Neuronal stem cell (in vitro differentiated cells): ENCODE results near the gene LYPLAL1.

ENCODE experiments used
- DNase-seq: peaks from one replicate; pipeline ENCODE4 v3.0.0-alpha.2; 2013; ENCODE audit warnings: low spot score
- H2AFZ ChIP-seq: one replicate; pipeline ENCODE4 v1.6.1; 2013; ENCODE audit warnings: mild to moderate bottlenecking, low read length, inconsistent platforms
- H2AK5ac ChIP-seq: 2 replicates; pipeline ENCODE4 v1.6.1; 2013; ENCODE audit warnings: low read depth, mild to moderate bottlenecking, inconsistent platforms, low read length, moderate library complexity, mixed read lengths
- H2BK120ac ChIP-seq: 2 replicates; pipeline ENCODE4 v1.6.1; 2013; ENCODE audit warnings: low read depth, mild to moderate bottlenecking, inconsistent platforms, low read length, moderate library complexity, mixed read lengths
- H2BK12ac ChIP-seq: one replicate; pipeline ENCODE4 v1.6.1; 2013; ENCODE audit warnings: low read length, inconsistent platforms
- H2BK15ac ChIP-seq: 2 replicates; pipeline ENCODE4 v1.6.1; 2013; ENCODE audit warnings: mild to moderate bottlenecking, low read length, inconsistent platforms, mixed read lengths
- H2BK5ac ChIP-seq: one replicate; pipeline ENCODE4 v1.6.1; 2013; ENCODE audit warnings: inconsistent platforms, mild to moderate bottlenecking, low read length, moderate library complexity
- H3K14ac ChIP-seq: one replicate; pipeline ENCODE4 v1.6.1; 2013; ENCODE audit warnings: low read length, inconsistent platforms
- H3K18ac ChIP-seq: 2 replicates; pipeline ENCODE4 v1.6.1; 2013; ENCODE audit warnings: low read length, inconsistent platforms
- H3K23ac ChIP-seq: 2 replicates; pipeline ENCODE4 v1.6.1; 2013; ENCODE audit warnings: low read depth, mild to moderate bottlenecking, mixed read lengths, low read length, inconsistent platforms; ENCODE audit not compliant: poor library complexity
- H3K27ac ChIP-seq: replicated peaks from 3 replicates; pipeline ENCODE4 v1.5.1; 2013; ENCODE audit warnings: low read length, inconsistent platforms
- H3K27me3 ChIP-seq, 3 experiments: 2 replicates each; pipeline ENCODE4 v1.6.1; 2013; ENCODE audit warnings: low read length in 3 of 3, mild to moderate bottlenecking in 2 of 3, inconsistent platforms in 1 of 3, low read depth in 1 of 3, mixed read lengths in 1 of 3, moderate library complexity in 1 of 3; ENCODE audit not compliant: control insufficient read depth in 3 of 3, insufficient read depth in 3 of 3
- H3K36me3 ChIP-seq, 2 donors: replicated peaks in 1 of 2; 2 replicates each; pipeline ENCODE4 v1.6.1; 2013; ENCODE audit warnings: low read length in 2 of 2; ENCODE audit not compliant: control insufficient read depth in 2 of 2, insufficient read depth in 2 of 2
- H3K4ac ChIP-seq: 2 replicates; pipeline ENCODE4 v1.6.1; 2013; ENCODE audit warnings: inconsistent platforms, mild to moderate bottlenecking, low read length, moderate library complexity
- H3K4me1 ChIP-seq, 2 donors: 1 replicate in 1 of 2; 2 replicates in 1 of 2; pipeline ENCODE4 v1.6.1; 2013; ENCODE audit warnings: low read length in 2 of 2, low read depth in 1 of 2; ENCODE audit not compliant: control insufficient read depth in 2 of 2, insufficient read depth in 1 of 2
- H3K4me2 ChIP-seq: one replicate; pipeline ENCODE4 v1.6.1; 2013; ENCODE audit warnings: mild to moderate bottlenecking, low read length, inconsistent platforms; ENCODE audit not compliant: insufficient read depth, poor library complexity, severe bottlenecking
- H3K4me3 ChIP-seq, 2 donors: 2 replicates each; pipeline ENCODE4 v1.5.1; 2013; ENCODE audit warnings: low read length in 2 of 2, mild to moderate bottlenecking in 2 of 2, inconsistent platforms in 1 of 2, moderate library complexity in 1 of 2
- H3K79me1 ChIP-seq: one replicate; pipeline ENCODE4 v1.6.1; 2013; ENCODE audit warnings: low read depth, mild to moderate bottlenecking, inconsistent platforms, low read length, moderate library complexity
- H3K9ac ChIP-seq: one replicate; pipeline ENCODE4 v1.6.1; 2013; ENCODE audit warnings: mild to moderate bottlenecking, low read depth, low read length, inconsistent platforms; ENCODE audit not compliant: poor library complexity
- H3K9me3 ChIP-seq, 2 donors: replicated peaks in 1 of 2; 2 replicates each; pipeline versions ENCODE3 to v1.6.1; 2013; ENCODE audit warnings: low read length in 2 of 2, mild to moderate bottlenecking in 2 of 2, inconsistent platforms in 1 of 2, low read depth in 1 of 2, mixed read lengths in 1 of 2, moderate library complexity in 1 of 2; ENCODE audit not compliant: control insufficient read depth in 2 of 2, insufficient read depth in 1 of 2
- H4K8ac ChIP-seq: one replicate; pipeline ENCODE4 v1.6.1; 2013; ENCODE audit warnings: low read depth, mild to moderate bottlenecking, inconsistent platforms, low read length, moderate library complexity
- H4K91ac ChIP-seq: one replicate; pipeline ENCODE4 v1.6.1; 2013; ENCODE audit warnings: low read length, low read depth, mild to moderate bottlenecking, inconsistent platforms; ENCODE audit not compliant: poor library complexity
- WGBS, 2 donors: extraction: QIAGEN DNeasy Blood & Tissue Kit; methylation state at CpG; one replicate each; pipeline ENCODE4 v1.1.7; 2013; ENCODE audit warnings: missing lambda C conversion rate in 2 of 2, mixed read lengths in 1 of 2; ENCODE audit not compliant: insufficient read length in 2 of 2, insufficient replicate concordance in 1 of 2; ENCODE audit errors: extremely low coverage in 2 of 2; 5-methylcytosine and 5-hydroxymethylcytosine counted together

Gene LYPLAL1

DNA sequence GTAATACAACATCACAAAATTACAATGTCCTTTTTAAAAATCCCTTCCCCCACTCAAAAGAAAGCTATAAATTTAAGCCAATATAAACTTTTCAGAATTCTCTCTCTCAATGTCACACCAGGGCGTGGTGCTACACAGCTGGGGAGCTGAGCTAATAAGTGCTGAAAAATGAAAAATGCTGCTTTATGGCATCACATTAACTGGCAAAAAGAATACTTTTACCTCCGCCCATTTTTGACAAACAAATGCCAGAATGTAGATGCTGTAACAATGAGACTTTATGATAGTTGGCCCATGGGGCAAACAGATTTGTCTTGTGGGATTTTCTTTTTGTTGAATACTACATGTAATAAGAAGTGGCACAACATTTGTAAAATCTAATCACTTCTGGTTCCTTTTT is 12.7 kb upstream of the LYPLAL1 start:
- H2AK5ac ChIP-seq = no peak overlapping the region
- no peak overlapping the region for H3K4me3 ChIP-seq
- no CpG with 5 or more reads among the region's 2 CpGs for WGBS, 2 donors
- no peak overlapping the region for H2BK120ac ChIP-seq
- no peaks in the 10 kb centered on the region for H3K9me3 ChIP-seq
- no peak overlapping the region for H3K14ac ChIP-seq
- H2AFZ ChIP-seq = no peak overlapping the region
- no peak overlapping the region for H3K4ac ChIP-seq
- no peak overlapping the region for H2BK15ac ChIP-seq
- no peak overlapping the region for H2BK12ac ChIP-seq
- H4K91ac ChIP-seq = no peak overlapping the region
- H3K79me1 ChIP-seq = no peaks in the 10 kb centered on the region
- H3K27ac ChIP-seq = no peak overlapping the region
- H3K27me3 ChIP-seq = no peaks in the 10 kb centered on the region
- no peak for DNase-seq
- H3K4me1 ChIP-seq = no peaks in the 10 kb centered on the region
- no peak overlapping the region for H3K4me2 ChIP-seq
- H3K18ac ChIP-seq = no peak overlapping the region
- H3K23ac ChIP-seq = no peak overlapping the region
- no peaks in the 10 kb centered on the region for H3K36me3 ChIP-seq
- no peak overlapping the region for H2BK5ac ChIP-seq
- no peak overlapping the region for H3K9ac ChIP-seq
- H4K8ac ChIP-seq = no peak overlapping the region

DNA sequence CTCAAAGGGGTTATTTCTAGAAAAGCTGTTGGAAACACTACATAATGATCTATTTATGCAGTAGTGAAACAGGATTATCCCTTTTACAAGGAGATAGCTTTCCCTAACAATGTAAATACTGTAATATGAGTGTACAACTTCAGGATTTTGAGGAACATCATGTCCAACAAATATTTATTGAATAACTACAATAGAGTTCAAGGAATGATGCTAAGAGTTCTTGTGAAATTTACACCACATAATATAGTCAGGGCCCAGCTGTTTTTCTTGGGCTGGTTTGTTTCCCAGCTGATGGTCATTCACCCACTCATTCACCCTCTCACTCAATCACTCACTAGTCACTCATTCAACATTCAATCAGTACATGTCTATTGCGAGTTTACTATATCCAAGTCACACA is 12.3 kb upstream of the LYPLAL1 start:
- DNase-seq = no peak
- no peak overlapping the region for H3K27ac ChIP-seq

DNA sequence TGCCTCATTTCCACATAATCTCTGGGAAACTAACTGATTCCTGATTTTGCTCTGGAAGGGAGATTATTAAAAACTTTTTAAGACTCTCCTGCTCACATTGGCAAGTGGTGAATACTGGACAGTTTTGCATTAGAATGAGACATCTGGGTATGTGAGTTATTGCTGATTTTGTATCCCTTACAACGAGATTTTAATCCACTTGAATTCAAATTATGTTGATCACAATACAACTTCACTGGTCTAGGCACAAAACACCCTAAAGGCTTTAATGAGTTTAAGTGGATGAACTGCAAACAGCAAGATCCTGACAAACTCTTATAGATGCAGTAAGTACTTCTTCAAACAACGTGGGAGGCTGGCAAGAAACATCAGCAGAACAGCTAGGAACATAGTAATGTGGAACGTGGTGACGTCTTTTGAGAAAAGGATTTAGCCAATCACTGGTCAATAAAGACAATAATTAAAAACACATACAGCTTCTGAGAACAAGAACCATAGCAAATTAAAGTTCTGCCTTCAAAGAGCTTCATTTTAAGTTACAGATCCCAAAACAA is 10.2 kb upstream of the LYPLAL1 start:
- H3K18ac ChIP-seq = no peak overlapping the region
- no peak overlapping the region for H3K4me3 ChIP-seq
- no peak overlapping the region for H3K9ac ChIP-seq
- H2BK15ac ChIP-seq = no peak overlapping the region
- H3K4me1 ChIP-seq = no peaks in the 10 kb centered on the region
- no peak overlapping the region for H2BK12ac ChIP-seq
- no CpG with 5 or more reads among the region's 4 CpGs for WGBS, 2 donors
- no peak overlapping the region for H3K27ac ChIP-seq
- no peak overlapping the region for H2AFZ ChIP-seq
- no peak overlapping the region for H3K4ac ChIP-seq
- no peak overlapping the region for H3K14ac ChIP-seq
- H3K4me2 ChIP-seq = no peak overlapping the region
- no peaks in the 10 kb centered on the region for H3K27me3 ChIP-seq
- no peak overlapping the region for H2AK5ac ChIP-seq
- no peaks in the 10 kb centered on the region for H3K79me1 ChIP-seq
- no peak overlapping the region for H2BK120ac ChIP-seq
- DNase-seq = no peak
- no peak overlapping the region for H2BK5ac ChIP-seq
- H3K36me3 ChIP-seq = no peaks in the 10 kb centered on the region
- H4K91ac ChIP-seq = no peak overlapping the region
- no peak overlapping the region for H3K23ac ChIP-seq
- H4K8ac ChIP-seq = no peak overlapping the region
- no peaks in the 10 kb centered on the region for H3K9me3 ChIP-seq

More for the DNA sequence above, 12.3 kb upstream of the LYPLAL1 start:
- no peaks in the 10 kb centered on the region for H3K36me3 ChIP-seq
- no peak overlapping the region for H2BK120ac ChIP-seq
- H3K14ac ChIP-seq = no peak overlapping the region
- no peaks in the 10 kb centered on the region for H3K4me1 ChIP-seq
- WGBS, 2 donors = no CpG with 5 or more reads among the region's 1 CpG
- H3K79me1 ChIP-seq = no peaks in the 10 kb centered on the region
- no peak overlapping the region for H3K9ac ChIP-seq
- H2AFZ ChIP-seq = no peak overlapping the region
- no peaks in the 10 kb centered on the region for H3K9me3 ChIP-seq
- no peak overlapping the region for H4K8ac ChIP-seq
- no peaks in the 10 kb centered on the region for H3K27me3 ChIP-seq
- H2BK15ac ChIP-seq = no peak overlapping the region
- no peak overlapping the region for H4K91ac ChIP-seq
- no peak overlapping the region for H3K23ac ChIP-seq
- H3K4me3 ChIP-seq = no peak overlapping the region
- H3K18ac ChIP-seq = no peak overlapping the region
- H2BK12ac ChIP-seq = no peak overlapping the region
- H2AK5ac ChIP-seq = no peak overlapping the region
- H3K4ac ChIP-seq = no peak overlapping the region
- no peak overlapping the region for H3K4me2 ChIP-seq
- H2BK5ac ChIP-seq = no peak overlapping the region

- Histone ChIP-seq H3K4me3 (no peak overlapping the region), H2BK15ac (no peak overlapping the region), H3K14ac (no peak overlapping the region), H2AK5ac (no peak overlapping the region), H3K18ac (no peak overlapping the region), H4K8ac (no peak overlapping the region), H3K4me2 (no peak overlapping the region), H3K9me3 (no peaks in the 10 kb centered on the region), H3K4ac (no peak overlapping the region), H3K27me3 (no peaks in the 10 kb centered on the region), H3K36me3 (peaks cover 2 to 3% of the 10 kb centered on the region in 2 donors), H3K27ac (no peak overlapping the region), H4K91ac (no peak overlapping the region), H2BK120ac (no peak overlapping the region), H3K79me1 (no peaks in the 10 kb centered on the region), H3K23ac (no peak overlapping the region), H3K4me1 (peaks cover 5 to 9% of the 10 kb centered on the region in 2 donors), H2BK5ac (no peak overlapping the region), H3K9ac (no peak overlapping the region), H2AFZ (no peak overlapping the region), H2BK12ac (no peak overlapping the region)
- DNase-seq = no peak
- no CpG with 5 or more reads among the region's 1 CpG for WGBS, 2 donors
These were observed 2.3 kb upstream of the LYPLAL1 start for GRCh38 chr1:219171192-219171935.
